SK-N-SH treated with all-trans-retinoic acid at 6 μM for 48 hours (cell line): ENCODE results near the gene RGS19.

Experiments
- ATAC-seq: fragments of 200-7000 bp; cut with Tn5 transposase; 3 replicates; pipeline ENCODE4 v1.9.1; 2020; ENCODE audit warnings: mild to moderate bottlenecking, moderate library complexity
- ARNTL ChIP-seq: fragments of 450-650 bp; formaldehyde crosslinking; IDR thresholded peaks from 2 replicates; pipeline ENCODE4 v1.5.0; 2020; ENCODE audit warnings: low read depth, mild to moderate bottlenecking, moderate library complexity, borderline replicate concordance
- BACH2 ChIP-seq: fragments of 250-450 bp; sonication (Bioruptor Pico); IDR thresholded peaks from 2 replicates; pipeline ENCODE4 v1.9.0; 2021; ENCODE audit warnings: mild to moderate bottlenecking, borderline replicate concordance
- CREB5 ChIP-seq: fragments of 250-450 bp; sonication (Bioruptor Pico); IDR thresholded peaks from 2 replicates; pipeline ENCODE4 v1.5.1; 2020; ENCODE audit warnings: low read depth, mild to moderate bottlenecking, moderate library complexity
- CSRNP3 ChIP-seq: fragments of 250-450 bp; sonication (Bioruptor Pico); IDR thresholded peaks from 2 replicates; pipeline ENCODE4 v1.5.1; 2021; ENCODE audit warnings: mild to moderate bottlenecking, moderate library complexity
- ESRRG ChIP-seq: fragments of 250-450 bp; sonication (Bioruptor Pico); IDR thresholded peaks from 2 replicates; pipeline ENCODE4 v1.6.1; 2021; ENCODE audit warnings: mild to moderate bottlenecking
- GLIS3 ChIP-seq: fragments of 250-450 bp; sonication (Bioruptor Pico); IDR thresholded peaks from 2 replicates; pipeline ENCODE4 v1.5.0; 2020; ENCODE audit warnings: mild to moderate bottlenecking, moderate library complexity
- ISL1 ChIP-seq: fragments of 250-450 bp; sonication (Bioruptor Pico); IDR thresholded peaks from 2 replicates; pipeline ENCODE4 v2.1.2; 2022; ENCODE audit warnings: mild to moderate bottlenecking, moderate library complexity
- PATZ1 ChIP-seq: fragments of 250-450 bp; sonication (Bioruptor Pico); IDR thresholded peaks from 2 replicates; pipeline ENCODE4 v1.8.0; 2020; ENCODE audit warnings: mild to moderate bottlenecking, moderate library complexity, borderline replicate concordance
- POU6F1 ChIP-seq: fragments of 250-450 bp; sonication (Bioruptor Pico); IDR thresholded peaks from 2 replicates; pipeline ENCODE4 v1.8.0; 2021; ENCODE audit warnings: low read depth, mild to moderate bottlenecking, moderate library complexity, borderline replicate concordance
- PPARA ChIP-seq: fragments of 250-450 bp; sonication (Bioruptor Pico); IDR thresholded peaks from 2 replicates; pipeline ENCODE4 v1.5.0; 2020; ENCODE audit warnings: mild to moderate bottlenecking, borderline replicate concordance
- RARB ChIP-seq: fragments of 250-450 bp; sonication (Bioruptor Pico); IDR thresholded peaks from 2 replicates; pipeline ENCODE4 v1.8.0; 2021; ENCODE audit warnings: mild to moderate bottlenecking, moderate library complexity
- SNAI2 ChIP-seq: fragments of 250-450 bp; sonication (Bioruptor Pico); IDR thresholded peaks from 2 replicates; pipeline ENCODE4 v1.5.0; 2020; ENCODE audit warnings: mild to moderate bottlenecking, moderate library complexity
- TCF4 ChIP-seq: fragments of 250-450 bp; sonication (Bioruptor Pico); IDR thresholded peaks from 2 replicates; pipeline ENCODE4 v1.8.0; 2021; ENCODE audit warnings: mild to moderate bottlenecking, moderate library complexity, borderline replicate concordance
- TOX ChIP-seq: fragments of 250-450 bp; sonication (Bioruptor Pico); IDR thresholded peaks from 2 replicates; pipeline ENCODE4 v1.8.0; 2021; ENCODE audit warnings: mild to moderate bottlenecking, moderate library complexity, borderline replicate concordance
- TSHZ2 ChIP-seq: fragments of 250-450 bp; sonication (Bioruptor Pico); IDR thresholded peaks from 2 replicates; pipeline ENCODE4 v1.5.0; 2020; ENCODE audit warnings: mild to moderate bottlenecking, moderate library complexity
- ZC3H10 ChIP-seq: fragments of 250-450 bp; sonication (Bioruptor Pico); IDR thresholded peaks from 2 replicates; pipeline ENCODE4 v1.5.1; 2021; ENCODE audit warnings: mild to moderate bottlenecking, moderate library complexity
- ZFP3 ChIP-seq: fragments of 250-450 bp; sonication (Bioruptor Pico); IDR thresholded peaks from 2 replicates; pipeline ENCODE4 v1.5.0; 2020; ENCODE audit warnings: mild to moderate bottlenecking, moderate library complexity
- ZNF8 ChIP-seq: fragments of 450-650 bp; formaldehyde crosslinking; IDR thresholded peaks from 2 replicates; pipeline ENCODE4 v1.5.0; 2020; ENCODE audit warnings: mild to moderate bottlenecking, moderate library complexity

Gene RGS19

GRCh38 chr20:64084685-64085152 is 5.4 kb upstream of the RGS19 start:
- ATAC-seq, result no peak
- TF ChIP-seq CREB5 (CRISPR knock-in tag), result no peak

GRCh38 chr20:64083804-64084684 is 4.7 kb upstream of the RGS19 start, which contains the start of gene LKAAEAR1:
Gene LKAAEAR1 (minus strand): TSS chr20:64084398. CDS start chr20:64084219, 179 bp downstream.
- TF ChIP-seq ZNF8 (CRISPR knock-in tag) (no peak), GLIS3 (CRISPR knock-in tag) (no peak)
- no peak; the same call in 1 of the 3 replicates for ATAC-seq

GRCh38 chr20:64083378-64083803 is 4.1 kb upstream of the RGS19 start:
- ATAC-seq, result peak; percentile 79
- no peak for TF ChIP-seq RARB (CRISPR knock-in tag)
- TF ChIP-seq ESRRG, result no peak
- no peak for TF ChIP-seq CSRNP3 (CRISPR knock-in tag)
- TF ChIP-seq ZFP3 (CRISPR knock-in tag), result no peak
- TF ChIP-seq TCF4 (CRISPR knock-in tag), result no peak
- TF ChIP-seq, all 23 proteins: peak for 0

GRCh38 chr20:64082820-64083377 is 3.6 kb upstream of the RGS19 start:
- TF ChIP-seq BACH2 (CRISPR knock-in tag) (no peak), TCF4 (CRISPR knock-in tag) (no peak)
- TF ChIP-seq, all 23 proteins: peak for 0
- ATAC-seq, result no peak

GRCh38 chr20:64082126-64082731 is 2.9 kb upstream of the RGS19 start:
- TF ChIP-seq ZC3H10 (CRISPR knock-in tag) (no peak), PATZ1 (CRISPR knock-in tag) (no peak), ZNF8 (CRISPR knock-in tag) (no peak), ISL1 (no peak), TSHZ2 (CRISPR knock-in tag) (no peak), POU6F1 (CRISPR knock-in tag) (no peak), PPARA (CRISPR knock-in tag) (no peak), ESRRG (no peak), CREB5 (CRISPR knock-in tag) (no peak), ARNTL (CRISPR knock-in tag) (no peak), BACH2 (CRISPR knock-in tag) (no peak), TOX (CRISPR knock-in tag) (no peak), SNAI2 (CRISPR knock-in tag) (no peak), TCF4 (CRISPR knock-in tag) (no peak), RARB (CRISPR knock-in tag) (no peak)
- TF ChIP-seq, all 23 proteins: peak for 0
- ATAC-seq, result no peak
